HTERT RPE-1 (cell line): ENCODE data around the gene EFNA3.

Experiments used
- in situ Hi-C: fragments of 300-500 bp; cut with MboI; formaldehyde crosslinking; loops from 4 replicates; pipeline ENCODE4 v1.14.3; 2020; ENCODE audit warnings: low sequenced_read_pairs

Gene EFNA3

GRCh38 chr1:155048449-155049334 is 29.9 kb upstream of the EFNA3 start:
- in situ Hi-C loops, result no loop called here

- in situ Hi-C loops, result no loop called here
These were observed 28.7 kb upstream of the EFNA3 start for GRCh38 chr1:155049651-155050559.

- in situ Hi-C loops, result no loop called here
These were observed 27.9 kb upstream of the EFNA3 start, which contains the start of gene ADAM15 for GRCh38 chr1:155050560-155051341. ADAM15 (plus strand) TSS chr1:155051316; CDS start chr1:155051387, 71 bp downstream.

GRCh38 chr1:155051342-155051776 is 27.3 kb upstream of the EFNA3 start:
- in situ Hi-C loops, result no loop called here

GRCh38 chr1:155051777-155052398 is 26.7 kb upstream of the EFNA3 start:
- in situ Hi-C loops, result no loop called here

GRCh38 chr1:155052439-155053395 is 25.9 kb upstream of the EFNA3 start:
- in situ Hi-C loops, result no loop called here

- in situ Hi-C loops, result no loop called here
These were observed 25.0 kb upstream of the EFNA3 start for GRCh38 chr1:155053531-155054105.

GRCh38 chr1:155057104-155057503 is 21.5 kb upstream of the EFNA3 start:
- in situ Hi-C loops, result no loop called here

- in situ Hi-C loops, result no loop called here
These were observed 20.8 kb upstream of the EFNA3 start for GRCh38 chr1:155057788-155058211.

- in situ Hi-C loops, result no loop called here
These were observed 17.9 kb upstream of the EFNA3 start for GRCh38 chr1:155060736-155061135.

GRCh38 chr1:155061381-155062150 is 17.1 kb upstream of the EFNA3 start:
- in situ Hi-C loops, result no loop called here

GRCh38 chr1:155062151-155062686 is 16.4 kb upstream of the EFNA3 start:
- in situ Hi-C loops, result no loop called here

- in situ Hi-C loops, result no loop called here
These were observed 15.8 kb upstream of the EFNA3 start for GRCh38 chr1:155062702-155063411.

GRCh38 chr1:155063550-155064110 is 15.0 kb upstream of the EFNA3 start, which contains the start of gene EFNA4:
EFNA4 (plus strand) TSS chr1:155063740; CDS start chr1:155063824, 84 bp downstream.
- in situ Hi-C loops, result no loop called here

- in situ Hi-C loops, result no loop called here
These were observed 14.4 kb upstream of the EFNA3 start for GRCh38 chr1:155064111-155064831.

GRCh38 chr1:155064832-155065429 is 13.7 kb upstream of the EFNA3 start:
- in situ Hi-C loops, result no loop called here
